Esophagus (tissue), 2 donors: ENCODE data around the gene KRTAP3-1. TPM values are rescaled to one million over a fixed set of nuclear protein-coding genes. Genes with fewer than 3 reads are reported as not detected.

ENCODE experiments used
- H3K27ac ChIP-seq, 2 donors: one replicate each; pipeline ENCODE4 v1.5.1; 2013; ENCODE audit warnings: low read depth in 2 of 2, mild to moderate bottlenecking in 2 of 2, inconsistent platforms in 1 of 2, low read length in 1 of 2, moderate library complexity in 1 of 2
- H3K27me3 ChIP-seq, 2 donors: one replicate each; pipeline ENCODE4 v1.6.1; 2013; ENCODE audit warnings: low read length in 2 of 2, control low read depth in 1 of 2, mild to moderate bottlenecking in 1 of 2; ENCODE audit not compliant: insufficient read depth in 2 of 2, control insufficient read depth in 1 of 2
- H3K36me3 ChIP-seq, 2 donors: one replicate each; pipeline ENCODE4 v1.6.1; 2013; ENCODE audit warnings: low read length in 1 of 2; ENCODE audit not compliant: control insufficient read depth in 2 of 2, insufficient read depth in 2 of 2
- H3K4me1 ChIP-seq, 2 donors: one replicate each; pipeline ENCODE4 v1.6.1; 2013; ENCODE audit warnings: low read length in 1 of 2; ENCODE audit not compliant: control insufficient read depth in 2 of 2, insufficient read depth in 2 of 2
- H3K4me3 ChIP-seq, 2 donors: one replicate each; pipeline ENCODE4 v1.5.1; 2013; ENCODE audit warnings: low read length in 2 of 2, mild to moderate bottlenecking in 2 of 2, low read depth in 1 of 2, moderate library complexity in 1 of 2
- H3K9me3 ChIP-seq, 2 donors: one replicate each; pipeline ENCODE4 v1.6.1; 2013; ENCODE audit warnings: mild to moderate bottlenecking in 2 of 2, low read depth in 1 of 2, low read length in 1 of 2, moderate library complexity in 1 of 2; ENCODE audit not compliant: control insufficient read depth in 2 of 2, insufficient read depth in 1 of 2
- WGBS, 2 donors: extraction: QIAGEN DNeasy Blood & Tissue Kit; methylation state at CpG; one replicate each; pipeline ENCODE4 v1.1.7; 2013; 5-methylcytosine and 5-hydroxymethylcytosine counted together
- polyA plus RNA-seq, 2 donors: library from polyadenylated mRNA; stranded (reverse); fragments of 200-250 nt; gene quantifications; one replicate each; pipeline ENCODE4 v1.2.3, GENCODE V29; 2013
- donor health status: healthy with polysubstance abuse.
- donor health status: Bipolar disorder and iron deficiency.

The KRTAP3-1 gene
- polyA plus RNA-seq, 2 donors = 0.39 TPM; not detected in 1

- H3K36me3 ChIP-seq = no peaks in the 10 kb centered on the region
- no peaks in the 10 kb centered on the region for H3K27me3 ChIP-seq
- WGBS, 2 donors = 80 to 85% methylated on average over 13 of the region's 13 CpGs
- H3K27ac ChIP-seq = no peak overlapping the region
- no peak overlapping the region for H3K4me3 ChIP-seq
- H3K4me1 ChIP-seq = no peaks in the 10 kb centered on the region
- H3K9me3 ChIP-seq = no peaks in the 10 kb centered on the region
These were observed 7.8 kb upstream of the KRTAP3-1 start for GRCh38 chr17:41016578-41017215.

GRCh38 chr17:41015454-41015853, 6.5 kb upstream of the KRTAP3-1 start:
- 73 to 77% methylated on average over 7 of the region's 7 CpGs for WGBS, 2 donors
- no peaks in the 10 kb centered on the region for H3K4me1 ChIP-seq

GRCh38 chr17:41013606-41014005, 4.7 kb upstream of the KRTAP3-1 start:
- no peaks in the 10 kb centered on the region for H3K9me3 ChIP-seq
- H3K4me1 ChIP-seq = no peaks in the 10 kb centered on the region
- no peak overlapping the region for H3K27ac ChIP-seq
- H3K27me3 ChIP-seq = no peaks in the 10 kb centered on the region
- 20 to 23% methylated on average over 1 of the region's 1 CpG for WGBS, 2 donors
- H3K4me3 ChIP-seq = no peak overlapping the region
- H3K36me3 ChIP-seq = no peaks in the 10 kb centered on the region

More at GRCh38 chr17:41015454-41015853, 6.5 kb upstream of the KRTAP3-1 start:
- H3K27ac ChIP-seq = no peak overlapping the region
- H3K27me3 ChIP-seq = no peaks in the 10 kb centered on the region
- no peaks in the 10 kb centered on the region for H3K36me3 ChIP-seq
- H3K9me3 ChIP-seq = no peaks in the 10 kb centered on the region
- no peak overlapping the region for H3K4me3 ChIP-seq

GRCh38 chr17:41013181-41013580, 4.3 kb upstream of the KRTAP3-1 start:
- no peak overlapping the region for H3K4me3 ChIP-seq
- H3K27me3 ChIP-seq = no peaks in the 10 kb centered on the region
- H3K4me1 ChIP-seq = no peaks in the 10 kb centered on the region
- no peaks in the 10 kb centered on the region for H3K36me3 ChIP-seq
- H3K27ac ChIP-seq = no peak overlapping the region
- no peaks in the 10 kb centered on the region for H3K9me3 ChIP-seq
- 75 to 83% methylated on average over 3 of the region's 3 CpGs for whole genome bisulfite sequencing, 2 donors

- no peaks in the 10 kb centered on the region for H3K9me3 ChIP-seq
- no peak overlapping the region for H3K27ac ChIP-seq
- no peaks in the 10 kb centered on the region for H3K4me1 ChIP-seq
- H3K36me3 ChIP-seq = no peaks in the 10 kb centered on the region
- no peaks in the 10 kb centered on the region for H3K27me3 ChIP-seq
- no peak overlapping the region for H3K4me3 ChIP-seq
- 75 to 82% methylated on average over 6 of the region's 6 CpGs for WGBS, 2 donors
These were observed 3.6 kb upstream of the KRTAP3-1 start for GRCh38 chr17:41012326-41013120.

- H3K9me3 ChIP-seq = no peaks in the 10 kb centered on the region
- no peaks in the 10 kb centered on the region for H3K27me3 ChIP-seq
- no peak overlapping the region for H3K27ac ChIP-seq
- no peak overlapping the region for H3K4me3 ChIP-seq
- H3K4me1 ChIP-seq = no peaks in the 10 kb centered on the region
- H3K36me3 ChIP-seq = no peaks in the 10 kb centered on the region
These were observed 1.5 kb upstream of the KRTAP3-1 start for GRCh38 chr17:41010441-41010840.

- Histone ChIP-seq H3K27me3 (no peaks in the 10 kb centered on the region), H3K9me3 (no peaks in the 10 kb centered on the region)
- WGBS, 2 donors = 84 to 95% methylated on average over 1 of the region's 1 CpG
These were observed 1.0 kb upstream of the KRTAP3-1 start for GRCh38 chr17:41009936-41010335.

GRCh38 chr17:41009301-41009760, 403 bp upstream of the KRTAP3-1 start:
- no peaks in the 10 kb centered on the region for H3K4me1 ChIP-seq
- H3K4me3 ChIP-seq = no peak overlapping the region
- no peaks in the 10 kb centered on the region for H3K36me3 ChIP-seq
- 32 to 35% methylated on average over 4 of the region's 4 CpGs for WGBS, 2 donors
- H3K9me3 ChIP-seq = no peaks in the 10 kb centered on the region
- H3K27me3 ChIP-seq = no peaks in the 10 kb centered on the region
- H3K27ac ChIP-seq = no peak overlapping the region

More at GRCh38 chr17:41009936-41010335, 1.0 kb upstream of the KRTAP3-1 start:
- no peak overlapping the region for H3K4me3 ChIP-seq
- H3K4me1 ChIP-seq = no peaks in the 10 kb centered on the region
- H3K27ac ChIP-seq = no peak overlapping the region
- no peaks in the 10 kb centered on the region for H3K36me3 ChIP-seq

GRCh38 chr17:41004397-41004796, 4.5 kb downstream of the KRTAP3-1 start:
- Histone ChIP-seq H3K27ac (no peak overlapping the region), H3K9me3 (no peaks in the 10 kb centered on the region), H3K4me1 (peaks cover 0 to 2% of the 10 kb centered on the region in 2 donors), H3K4me3 (no peak overlapping the region), H3K27me3 (no peaks in the 10 kb centered on the region), H3K36me3 (no peaks in the 10 kb centered on the region)
- 82 to 94% methylated on average over 3 of the region's 3 CpGs for WGBS, 2 donors
